ENCODE results near the gene MRTFA.
"Not testable (repeated sequence)": the region's sequence is repeated elsewhere in the genome, so short reads cannot be mapped to it uniquely, and the experiment has no call there.

MRTFA gene

DNA sequence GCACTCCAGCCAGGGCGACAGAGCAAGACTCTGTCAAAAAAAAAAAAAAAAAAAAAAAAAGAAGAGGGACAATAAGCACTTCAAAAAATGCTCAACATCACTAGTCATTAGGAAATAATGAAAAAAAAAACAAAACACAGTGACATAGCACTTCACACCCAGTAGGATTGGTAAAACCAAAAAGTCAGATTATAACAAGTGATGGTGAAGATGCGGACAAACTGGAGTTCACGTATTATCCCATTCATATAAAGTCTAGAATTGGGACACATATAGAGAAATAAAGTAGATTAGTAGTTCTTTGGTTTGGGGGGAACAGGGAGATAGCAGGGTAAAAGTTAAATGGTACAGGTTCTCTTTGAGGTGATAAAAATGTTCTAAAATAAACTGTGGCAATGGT is 64.6 kb downstream of the MRTFA start:
- Histone ChIP-seq H3K4me1 (ENCODE audit: control insufficient read depth, insufficient read depth, low read length) (peaks cover 4% of the 10 kb centered on the region; the same call in 1 of the 2 replicates), H3K36me3 (ENCODE audit: control insufficient read depth, insufficient read depth, low read length) (no peaks in the 10 kb centered on the region), H3K27me3 (ENCODE audit: control insufficient read depth, insufficient read depth, low read length) (no peaks in the 10 kb centered on the region), H3K27ac (ENCODE audit: low read depth, low read length) (no peak overlapping the region), H3K4me3 (ENCODE audit: low read depth, low read length) (no peak overlapping the region), H3K9me3 (ENCODE audit: control insufficient read depth, insufficient read depth, low read length) (peaks cover 22% of the 10 kb centered on the region), H3K9ac (ENCODE audit: low read depth, low read length) (no peak overlapping the region)

DNA sequence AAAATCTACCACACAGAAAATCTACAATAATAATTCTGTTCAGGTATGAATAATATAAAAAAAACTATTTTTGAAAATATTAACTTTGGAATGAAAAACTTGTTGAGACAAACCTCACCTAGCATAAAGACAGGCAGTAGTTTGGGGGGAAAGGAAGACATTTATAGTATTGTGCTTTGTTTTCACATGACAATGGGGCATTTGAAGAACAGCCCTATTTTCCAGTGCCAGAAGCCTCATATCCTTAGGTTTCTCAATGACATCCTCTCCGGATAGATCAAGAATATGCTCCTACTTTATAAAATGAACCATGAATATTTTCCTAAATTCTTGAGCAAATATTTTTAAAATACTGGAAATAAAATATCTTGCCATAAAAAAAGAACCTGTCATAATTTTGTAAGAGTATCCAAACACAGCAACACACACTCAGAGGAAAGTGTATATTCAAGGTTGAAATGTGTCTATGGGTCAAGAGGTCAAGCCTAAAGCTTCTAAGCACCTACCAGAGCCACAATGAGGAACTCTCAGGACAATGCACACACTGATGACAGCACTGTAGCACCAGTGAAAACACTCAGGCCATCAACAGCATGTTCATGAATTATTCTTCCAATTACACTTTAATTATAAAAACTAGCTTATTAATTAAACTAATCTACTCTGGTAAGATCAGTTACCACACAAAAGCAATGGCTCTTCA is 68.7 kb downstream of the MRTFA start:
- peaks cover 12% of the 10 kb centered on the region; the same call in 1 of the 2 replicates for H3K4me1 ChIP-seq (ENCODE audit: control insufficient read depth, insufficient read depth, low read length)
- H3K9me3 ChIP-seq (ENCODE audit: control insufficient read depth, insufficient read depth, low read length) = peaks cover 20% of the 10 kb centered on the region
- H3K9ac ChIP-seq (ENCODE audit: low read depth, low read length) = no peak overlapping the region

DNA sequence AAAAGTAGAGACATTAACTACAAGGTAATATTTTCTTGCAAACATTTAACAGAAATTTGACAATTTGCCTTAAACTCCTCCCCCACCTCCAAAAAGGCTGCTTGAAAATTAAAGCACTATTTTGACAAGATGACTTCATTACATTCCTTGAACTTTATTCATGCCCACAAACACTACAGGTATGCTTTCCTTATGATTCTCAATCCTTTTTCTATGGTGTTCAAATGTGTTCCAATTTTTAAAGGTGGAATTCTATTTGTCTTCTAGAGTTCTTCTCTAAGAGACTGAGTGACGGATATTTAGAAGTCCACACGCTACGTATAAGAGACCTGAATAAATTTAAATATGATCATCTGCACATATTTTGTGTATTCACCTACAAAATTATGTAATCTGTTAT is 69.4 kb downstream of the MRTFA start:
- Histone ChIP-seq H3K9me3 (ENCODE audit: control insufficient read depth, insufficient read depth, low read length) (peaks cover 14% of the 10 kb centered on the region), H3K36me3 (ENCODE audit: control insufficient read depth, insufficient read depth, low read length) (no peaks in the 10 kb centered on the region), H3K27ac (ENCODE audit: low read depth, low read length) (no peak overlapping the region), H3K27me3 (ENCODE audit: control insufficient read depth, insufficient read depth, low read length) (no peaks in the 10 kb centered on the region), H3K4me1 (ENCODE audit: control insufficient read depth, insufficient read depth, low read length) (peaks cover 13% of the 10 kb centered on the region; the same call in 1 of the 2 replicates), H3K4me3 (ENCODE audit: low read depth, low read length) (no peak overlapping the region), H3K9ac (ENCODE audit: low read depth, low read length) (no peak overlapping the region)

More for the DNA sequence above, 68.7 kb downstream of the MRTFA start:
- H3K36me3 ChIP-seq (ENCODE audit: control insufficient read depth, insufficient read depth, low read length) = no peaks in the 10 kb centered on the region
- no peak overlapping the region for H3K4me3 ChIP-seq (ENCODE audit: low read depth, low read length)
- H3K27me3 ChIP-seq (ENCODE audit: control insufficient read depth, insufficient read depth, low read length) = no peaks in the 10 kb centered on the region
- H3K27ac ChIP-seq (ENCODE audit: low read depth, low read length) = no peak overlapping the region

DNA sequence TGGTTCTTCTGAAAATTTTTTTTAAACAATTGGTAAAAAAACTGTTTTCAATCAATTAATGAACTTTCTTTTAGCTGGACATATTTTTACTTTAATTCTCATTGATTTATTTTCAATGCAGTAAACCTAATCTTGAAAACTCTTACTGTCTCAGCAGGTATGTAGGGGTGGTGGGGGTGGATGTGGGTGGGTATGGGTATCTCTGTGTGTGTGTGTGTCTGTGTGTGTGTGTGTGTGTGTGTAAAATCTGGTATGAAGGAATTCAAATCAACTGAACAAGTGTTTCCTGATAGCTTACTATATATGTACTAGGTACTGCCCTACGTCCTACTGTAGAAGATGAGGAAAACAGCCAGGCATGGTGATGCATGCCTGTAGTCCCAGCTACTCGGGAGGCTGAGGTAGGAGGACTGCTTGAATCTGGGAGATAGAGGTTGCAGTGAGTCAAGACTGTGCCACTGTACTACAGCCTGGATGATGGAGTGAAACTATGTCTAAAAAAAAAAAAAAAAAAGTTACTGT is 75.5 kb downstream of the MRTFA start:
- no peaks in the 10 kb centered on the region for H3K9me3 ChIP-seq (ENCODE audit: control insufficient read depth, insufficient read depth, low read length)
- H3K4me1 ChIP-seq (ENCODE audit: control insufficient read depth, insufficient read depth, low read length) = peaks cover 17% of the 10 kb centered on the region
- H3K4me3 ChIP-seq (ENCODE audit: low read depth, low read length) = no peak overlapping the region
- H3K36me3 ChIP-seq (ENCODE audit: control insufficient read depth, insufficient read depth, low read length) = no peaks in the 10 kb centered on the region
- no peak overlapping the region for H3K9ac ChIP-seq (ENCODE audit: low read depth, low read length)
- H3K27ac ChIP-seq (ENCODE audit: low read depth, low read length) = no peak overlapping the region
- H3K27me3 ChIP-seq (ENCODE audit: control insufficient read depth, insufficient read depth, low read length) = no peaks in the 10 kb centered on the region

DNA sequence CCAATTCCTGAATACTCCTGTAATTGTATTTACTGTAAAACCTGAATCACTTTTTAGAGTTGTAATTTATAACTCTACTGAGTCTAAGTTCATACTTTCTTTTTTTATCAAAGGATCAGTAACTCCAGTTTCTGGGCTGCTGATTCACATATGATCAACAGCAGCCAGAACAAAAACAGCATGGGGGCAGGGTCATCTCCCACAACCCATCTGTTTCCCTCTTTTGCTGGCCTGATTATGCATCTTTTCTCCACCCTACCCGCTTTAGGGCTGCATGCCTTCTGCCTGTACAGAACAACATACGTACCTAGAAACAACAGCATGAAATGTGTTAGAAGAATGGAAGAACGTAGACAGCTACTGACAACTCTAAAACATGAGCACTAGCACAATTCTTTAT is 76.0 kb downstream of the MRTFA start:
- no peaks in the 10 kb centered on the region for H3K27me3 ChIP-seq (ENCODE audit: control insufficient read depth, insufficient read depth, low read length)
- no peak overlapping the region for H3K27ac ChIP-seq (ENCODE audit: low read depth, low read length)

DNA sequence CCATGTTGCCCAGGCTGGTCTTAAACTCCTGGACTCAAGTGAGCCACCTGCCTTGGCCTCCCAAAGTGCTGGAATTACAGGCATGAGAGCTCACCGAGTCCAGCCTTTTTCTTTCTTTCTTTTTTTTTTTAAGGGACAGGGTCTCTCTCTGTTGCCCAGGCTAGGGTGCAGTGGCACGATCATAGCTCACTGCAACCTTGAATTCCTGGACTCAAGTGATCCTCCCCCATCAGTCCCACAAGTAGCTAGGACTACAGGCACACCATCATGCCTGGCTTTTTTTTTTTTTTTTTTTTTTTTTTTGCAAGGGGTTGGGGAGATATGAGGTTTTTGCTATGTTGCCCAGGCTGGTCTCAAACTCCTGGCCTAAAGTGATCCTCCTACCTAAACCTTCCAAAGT is 78.5 kb downstream of the MRTFA start:
- H3K9ac ChIP-seq (ENCODE audit: low read depth, low read length) = no peak overlapping the region
- no peak overlapping the region for H3K4me3 ChIP-seq (ENCODE audit: low read depth, low read length)
- no peaks in the 10 kb centered on the region for H3K36me3 ChIP-seq (ENCODE audit: control insufficient read depth, insufficient read depth, low read length)
- H3K27me3 ChIP-seq (ENCODE audit: control insufficient read depth, insufficient read depth, low read length) = no peaks in the 10 kb centered on the region
- H3K9me3 ChIP-seq (ENCODE audit: control insufficient read depth, insufficient read depth, low read length) = no peaks in the 10 kb centered on the region
- H3K27ac ChIP-seq (ENCODE audit: low read depth, low read length) = no peak overlapping the region
- peaks cover 27% of the 10 kb centered on the region for H3K4me1 ChIP-seq (ENCODE audit: control insufficient read depth, insufficient read depth, low read length)

More for the DNA sequence above, 76.0 kb downstream of the MRTFA start:
- Histone ChIP-seq H3K4me1 (ENCODE audit: control insufficient read depth, insufficient read depth, low read length) (peaks cover 17% of the 10 kb centered on the region), H3K4me3 (ENCODE audit: low read depth, low read length) (no peak overlapping the region), H3K36me3 (ENCODE audit: control insufficient read depth, insufficient read depth, low read length) (no peaks in the 10 kb centered on the region), H3K9me3 (ENCODE audit: control insufficient read depth, insufficient read depth, low read length) (no peaks in the 10 kb centered on the region), H3K9ac (ENCODE audit: low read depth, low read length) (no peak overlapping the region)

DNA sequence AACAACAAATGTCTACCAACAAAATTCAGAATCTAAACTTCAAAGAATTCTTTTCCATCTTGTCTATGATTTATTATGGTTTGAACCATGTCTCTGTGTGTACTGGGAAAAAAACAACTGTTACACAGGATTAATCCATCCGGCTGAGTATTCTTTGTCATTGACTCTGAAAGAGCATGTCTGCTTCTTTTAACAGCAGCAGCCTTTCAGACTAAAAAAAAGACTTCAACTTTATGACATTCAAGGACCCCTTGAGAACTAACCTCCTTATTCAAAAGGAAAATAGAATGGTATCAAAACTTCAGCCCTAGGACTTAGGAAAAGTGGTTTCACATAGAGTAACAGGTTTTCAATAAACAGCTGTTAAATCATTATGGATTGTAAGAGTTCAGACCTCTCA is 79.9 kb downstream of the MRTFA start:
- H3K27ac ChIP-seq (ENCODE audit: low read depth, low read length) = peak overlapping the region; percentile 47

DNA sequence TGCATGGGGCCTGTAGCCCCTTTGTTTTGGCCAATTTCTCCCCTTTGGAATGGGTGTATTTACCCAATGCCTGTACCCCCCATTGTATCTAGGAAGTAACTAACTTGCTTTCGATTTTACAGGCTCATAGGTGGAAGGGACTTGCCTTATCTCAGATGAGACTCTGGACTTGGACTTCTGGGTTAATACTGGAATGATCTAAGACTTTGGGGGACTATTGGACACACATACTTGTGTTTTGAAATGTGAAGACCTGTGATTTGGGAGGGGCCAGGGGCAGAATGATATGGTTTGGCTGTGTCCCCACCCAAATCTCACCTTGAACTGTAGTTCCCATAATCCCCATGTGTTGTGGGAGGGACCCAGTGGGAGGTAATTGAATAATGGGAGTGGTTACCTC is 82.5 kb downstream of the MRTFA start:
- H3K9me3 ChIP-seq (ENCODE audit: control insufficient read depth, insufficient read depth, low read length); H3K4me3 ChIP-seq (ENCODE audit: low read depth, low read length); H3K9ac ChIP-seq (ENCODE audit: low read depth, low read length); H3K27ac ChIP-seq (ENCODE audit: low read depth, low read length); H3K27me3 ChIP-seq (ENCODE audit: control insufficient read depth, insufficient read depth, low read length); H3K36me3 ChIP-seq (ENCODE audit: control insufficient read depth, insufficient read depth, low read length): not testable (repeated sequence)
- peaks cover 28% of the 10 kb centered on the region for H3K4me1 ChIP-seq (ENCODE audit: control insufficient read depth, insufficient read depth, low read length)

More for the DNA sequence above, 79.9 kb downstream of the MRTFA start:
- Histone ChIP-seq H3K27me3 (ENCODE audit: control insufficient read depth, insufficient read depth, low read length) (no peaks in the 10 kb centered on the region), H3K4me1 (ENCODE audit: control insufficient read depth, insufficient read depth, low read length) (peaks cover 28% of the 10 kb centered on the region), H3K9ac (ENCODE audit: low read depth, low read length) (no peak overlapping the region), H3K36me3 (ENCODE audit: control insufficient read depth, insufficient read depth, low read length) (peaks cover 6% of the 10 kb centered on the region), H3K9me3 (ENCODE audit: control insufficient read depth, insufficient read depth, low read length) (no peaks in the 10 kb centered on the region), H3K4me3 (ENCODE audit: low read depth, low read length) (no peak overlapping the region)

DNA sequence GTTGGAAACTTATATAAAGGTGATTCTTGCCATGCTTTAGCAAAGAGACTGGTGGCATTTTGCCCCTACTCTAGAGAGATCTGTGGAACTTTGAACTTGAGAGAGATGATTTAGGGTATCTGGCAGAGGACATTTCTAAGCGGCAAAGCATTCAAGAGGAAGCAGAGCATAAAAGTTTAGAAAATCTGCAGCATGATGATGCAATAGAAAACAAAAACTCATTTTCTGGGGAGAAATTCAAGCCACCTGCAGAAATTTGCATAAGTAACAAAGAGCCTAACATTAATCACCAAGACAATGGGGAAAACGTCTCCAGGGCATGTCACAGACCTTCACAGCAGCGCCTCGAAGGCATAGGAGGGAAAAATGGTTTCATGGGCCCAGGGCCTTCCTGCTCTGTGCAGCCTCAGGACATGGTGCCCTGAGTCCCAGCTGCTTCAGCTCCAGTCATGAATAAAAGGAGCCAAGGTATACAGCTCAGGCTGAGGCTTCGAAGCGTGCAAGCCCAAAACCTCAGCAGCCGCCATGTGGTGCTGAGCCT is 83.4 kb downstream of the MRTFA start:
- Histone ChIP-seq H3K4me1 (ENCODE audit: control insufficient read depth, insufficient read depth, low read length) (peaks cover 28% of the 10 kb centered on the region), H3K9me3 (ENCODE audit: control insufficient read depth, insufficient read depth, low read length) (no peaks in the 10 kb centered on the region), H3K27ac (ENCODE audit: low read depth, low read length) (peak overlapping the region; percentile 11), H3K36me3 (ENCODE audit: control insufficient read depth, insufficient read depth, low read length) (peaks cover 6% of the 10 kb centered on the region), H3K4me3 (ENCODE audit: low read depth, low read length) (no peak overlapping the region), H3K9ac (ENCODE audit: low read depth, low read length) (no peak overlapping the region), H3K27me3 (ENCODE audit: control insufficient read depth, insufficient read depth, low read length) (no peaks in the 10 kb centered on the region)

DNA sequence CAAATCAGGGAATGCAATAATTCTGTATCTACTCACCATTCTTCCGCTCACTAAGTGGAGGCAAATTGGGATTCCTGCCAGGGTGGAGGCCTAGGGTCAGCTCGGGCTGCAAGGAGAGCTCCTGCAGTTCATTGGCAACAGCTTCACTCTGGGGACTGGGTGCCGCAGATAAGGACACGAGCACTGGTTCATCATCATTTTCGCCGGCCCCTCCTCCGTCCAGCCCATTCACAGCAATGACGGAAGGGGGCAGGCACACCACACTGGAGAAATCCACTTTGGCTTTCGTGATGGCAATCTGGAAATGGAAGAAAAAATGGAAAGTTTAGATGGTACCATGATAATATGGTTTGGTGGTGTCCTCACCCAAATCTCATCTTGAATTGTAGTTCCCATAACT is 84.4 kb downstream of the MRTFA start:
- Histone ChIP-seq H3K36me3 (ENCODE audit: control insufficient read depth, insufficient read depth, low read length) (peaks cover 6% of the 10 kb centered on the region), H3K4me3 (ENCODE audit: low read depth, low read length) (no peak overlapping the region), H3K27ac (ENCODE audit: low read depth, low read length) (no peak overlapping the region), H3K4me1 (ENCODE audit: control insufficient read depth, insufficient read depth, low read length) (peaks cover 26% of the 10 kb centered on the region), H3K9me3 (ENCODE audit: control insufficient read depth, insufficient read depth, low read length) (no peaks in the 10 kb centered on the region), H3K27me3 (ENCODE audit: control insufficient read depth, insufficient read depth, low read length) (no peaks in the 10 kb centered on the region), H3K9ac (ENCODE audit: low read depth, low read length) (no peak overlapping the region)

DNA sequence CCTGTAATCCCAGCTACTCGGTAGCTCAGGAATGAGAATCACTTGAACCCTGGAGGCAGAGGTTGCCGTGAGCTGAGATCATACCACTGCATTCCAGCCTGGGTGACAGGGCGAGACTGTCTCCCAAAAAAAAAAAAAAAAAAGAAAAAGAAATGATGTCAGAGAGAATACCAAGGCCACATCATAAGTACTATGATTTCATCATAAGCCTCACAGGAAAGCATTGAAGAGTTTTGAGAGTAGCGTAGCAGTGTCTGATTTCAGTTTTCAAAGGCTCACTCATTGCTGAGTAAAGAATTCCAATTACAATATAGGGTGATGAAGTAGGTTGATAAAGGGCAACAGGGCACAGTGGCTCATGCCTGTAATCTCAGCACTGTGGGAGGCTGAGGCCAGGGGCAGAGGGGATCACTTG is 88.8 kb downstream of the MRTFA start:
- Histone ChIP-seq H3K9ac (ENCODE audit: low read depth, low read length) (no peak overlapping the region), H3K4me1 (ENCODE audit: control insufficient read depth, insufficient read depth, low read length) (peaks cover 10% of the 10 kb centered on the region), H3K27ac (ENCODE audit: low read depth, low read length) (no peak overlapping the region)

More for the DNA sequence above, 88.8 kb downstream of the MRTFA start:
- Histone ChIP-seq H3K9me3 (ENCODE audit: control insufficient read depth, insufficient read depth, low read length) (no peaks in the 10 kb centered on the region), H3K4me3 (ENCODE audit: low read depth, low read length) (no peak overlapping the region), H3K27me3 (ENCODE audit: control insufficient read depth, insufficient read depth, low read length) (no peaks in the 10 kb centered on the region), H3K36me3 (ENCODE audit: control insufficient read depth, insufficient read depth, low read length) (peaks cover 6% of the 10 kb centered on the region)

Data from HUES48 (cell line).